ENCODE measurements around the gene ASB15. TPM values are rescaled to one million over a fixed set of nuclear protein-coding genes. Genes with fewer than 3 reads are reported as not detected.

ASB15 gene
- total and polyA plus RNA-seq, 2 donors (not counting 3 experiments of a cell fraction or from before 2014, with no cell fraction given), result not detected

DNA sequence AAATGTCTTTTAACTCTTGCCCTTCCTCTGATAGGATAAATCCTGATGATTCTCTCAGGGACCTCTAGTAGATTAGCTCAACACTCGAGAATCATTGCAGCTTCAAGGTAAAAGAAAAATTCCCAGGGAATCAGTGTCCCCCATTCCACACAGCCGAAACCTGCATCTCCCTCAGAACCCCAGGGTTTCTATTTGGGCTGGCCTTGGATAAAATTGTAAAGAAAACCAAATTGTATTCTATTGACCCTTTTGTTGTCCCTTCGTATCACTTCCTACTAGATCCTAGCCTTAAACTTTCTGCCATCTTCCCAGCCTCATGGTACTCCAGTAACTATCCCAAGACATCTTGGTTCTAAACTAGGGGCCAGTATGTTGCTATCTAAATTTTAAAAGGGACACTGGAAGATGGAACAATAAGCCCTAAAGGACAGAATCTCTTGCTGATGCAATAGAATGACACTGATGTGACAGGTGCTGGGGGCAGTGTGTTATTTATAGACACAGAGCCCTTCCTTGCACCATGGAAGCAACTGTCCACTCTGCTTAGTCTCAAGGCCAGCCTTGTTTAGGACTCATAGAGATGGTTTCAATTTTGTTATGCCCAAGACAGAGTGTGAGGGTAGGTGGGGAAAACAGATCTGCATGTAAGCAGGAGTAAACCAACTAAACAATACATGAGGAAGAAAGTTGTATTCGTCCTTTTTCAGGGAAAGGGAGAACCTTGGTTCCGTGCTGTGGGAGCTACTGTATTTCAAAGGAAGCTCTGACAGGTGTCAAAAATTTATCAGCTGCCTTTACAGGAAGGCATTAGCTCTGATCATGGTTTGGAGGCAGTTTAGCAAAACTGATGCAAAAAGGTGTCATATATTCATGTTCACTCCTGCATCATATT is 7.6 kb downstream of the ASB15 start:
- Histone ChIP-seq H3K9me1 (replicated peaks; ENCODE audit: control insufficient read depth, extremely low read depth, insufficient read depth, low read length) (no peaks in the 10 kb centered on the region), H3K79me2 (ENCODE audit: control insufficient read depth, insufficient read depth, low read length) (no peaks in the 10 kb centered on the region), H3K36me3 (ENCODE audit: control insufficient read depth in 2 of 2, extremely low read depth in 1 of 2, insufficient read depth in 2 of 2, low read length in 2 of 2) (no peaks in the 10 kb centered on the region), H3K4me3 (replicated peaks in 1 of 3; ENCODE audit: insufficient read depth in 1 of 3, low read depth in 1 of 3, low read length in 3 of 3) (no peak overlapping the region), H3K9me3 (replicated peaks; ENCODE audit: control insufficient read depth, insufficient read depth, low read length) (no peaks in the 10 kb centered on the region), H3K4me2 (ENCODE audit: insufficient read depth, low read length) (no peak overlapping the region), H3K4me1 (ENCODE audit: control insufficient read depth, extremely low read depth, insufficient read depth, low read length) (no peaks in the 10 kb centered on the region), H3K27me3 (ENCODE audit: control insufficient read depth in 2 of 2, insufficient read depth in 2 of 2, low read length in 2 of 2) (peaks cover 0 to 3% of the 10 kb centered on the region in 2 experiments), H2AFZ (ENCODE audit: low read depth, low read length) (no peak overlapping the region), H4K20me1 (replicated peaks; ENCODE audit: control insufficient read depth, extremely low read depth, insufficient read depth, low read length) (no peaks in the 10 kb centered on the region), H3K27ac (ENCODE audit: insufficient read depth, low read depth, low read length) (no peak overlapping the region), H3K9ac (replicated peaks; ENCODE audit: extremely low read depth, insufficient read depth, low read length) (no peak overlapping the region)
- DNase-seq (ENCODE audit: low read depth, low spot score) (no peak), FAIRE-seq (no peak)
- TF ChIP-seq, protein P1, sequence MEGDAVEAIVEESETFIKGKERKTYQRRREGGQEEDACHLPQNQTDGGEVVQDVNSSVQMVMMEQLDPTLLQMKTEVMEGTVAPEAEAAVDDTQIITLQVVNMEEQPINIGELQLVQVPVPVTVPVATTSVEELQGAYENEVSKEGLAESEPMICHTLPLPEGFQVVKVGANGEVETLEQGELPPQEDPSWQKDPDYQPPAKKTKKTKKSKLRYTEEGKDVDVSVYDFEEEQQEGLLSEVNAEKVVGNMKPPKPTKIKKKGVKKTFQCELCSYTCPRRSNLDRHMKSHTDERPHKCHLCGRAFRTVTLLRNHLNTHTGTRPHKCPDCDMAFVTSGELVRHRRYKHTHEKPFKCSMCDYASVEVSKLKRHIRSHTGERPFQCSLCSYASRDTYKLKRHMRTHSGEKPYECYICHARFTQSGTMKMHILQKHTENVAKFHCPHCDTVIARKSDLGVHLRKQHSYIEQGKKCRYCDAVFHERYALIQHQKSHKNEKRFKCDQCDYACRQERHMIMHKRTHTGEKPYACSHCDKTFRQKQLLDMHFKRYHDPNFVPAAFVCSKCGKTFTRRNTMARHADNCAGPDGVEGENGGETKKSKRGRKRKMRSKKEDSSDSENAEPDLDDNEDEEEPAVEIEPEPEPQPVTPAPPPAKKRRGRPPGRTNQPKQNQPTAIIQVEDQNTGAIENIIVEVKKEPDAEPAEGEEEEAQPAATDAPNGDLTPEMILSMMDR (IDR thresholded peaks at IDR 0.05; ENCODE audit: extremely low read depth in 1 of 2, insufficient read depth in 1 of 2, low read depth in 1 of 2, low read length in 2 of 2), result no peak
- no peak for TF ChIP-seq JUN (IDR thresholded peaks at IDR 0.05; ENCODE audit: borderline replicate concordance, insufficient read depth, insufficient read length, low read depth)
- TF ChIP-seq GATA2 (IDR thresholded peaks at IDR 0.05; ENCODE audit: insufficient read depth, insufficient read length, low read depth, low read length), result no peak
- no peak for TF ChIP-seq POLR2AphosphoS5 (IDR thresholded peaks at IDR 0.05; ENCODE audit: insufficient read depth, low read depth, low read length)
- no peak for TF ChIP-seq POLR2A (IDR thresholded peaks at IDR 0.05; ENCODE audit: low read depth, low read length)
- no peak for TF ChIP-seq FOS (IDR thresholded peaks at IDR 0.05; ENCODE audit: borderline replicate concordance, insufficient read depth, low read length)
- TF ChIP-seq EZH2 (IDR thresholded peaks at IDR 0.05; ENCODE audit: borderline replicate concordance, low read depth, low read length, severe bottlenecking), result no peak
- TF ChIP-seq, protein P2, sequence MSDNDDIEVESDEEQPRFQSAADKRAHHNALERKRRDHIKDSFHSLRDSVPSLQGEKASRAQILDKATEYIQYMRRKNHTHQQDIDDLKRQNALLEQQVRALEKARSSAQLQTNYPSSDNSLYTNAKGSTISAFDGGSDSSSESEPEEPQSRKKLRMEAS (IDR thresholded peaks at IDR 0.05; ENCODE audit: insufficient read depth, insufficient read length), result no peak
- no peak for TF ChIP-seq MYC (IDR thresholded peaks at IDR 0.05; ENCODE audit: low read depth, low read length)
- dilution Hi-C loops (cut with MboI; ENCODE audit: extremely low pct_ligation_motif_present, low sequenced_read_pairs), result no loop called here
- intact Hi-C loops (cut with micrococcal nuclease), result no loop called here
- ChIA-PET CTCF (interaction anchor here (0.7 to 1.4 kb wide), 2 partner anchors 256 to 420 kb away, joined by 3 read pairs; no protein-coding TSS in a partner anchor), POLR2A (no interaction called here)
- BruUV-seq (replicated peaks), result no TSS peak

All from endothelial cell of umbilical vein (primary cell).